A673 (cell line): ENCODE data around the gene RPH3AL.

Experiments
- EZH2 ChIP-seq: fragments of 200-600 bp; sonication (generic); IDR thresholded peaks from 2 replicates; pipeline ENCODE4 v1.6.1; 2017; ENCODE audit warnings: borderline replicate concordance, low read depth, mild to moderate bottlenecking, mixed read lengths, antibody characterized with exemption, low read length; ENCODE audit not compliant: poor library complexity, severe bottlenecking
- TF ChIP-seq, protein P1 (sequence below): fragments of 300-800, 200-600 bp; sonication (generic); conservative IDR thresholded peaks from 2 replicates; pipeline ENCODE4 v1.5.1; 2017; ENCODE audit warnings: low read depth, mild to moderate bottlenecking, antibody characterized with exemption, low read length, moderate library complexity, mixed read lengths

- TF ChIP-seq, protein P1, sequence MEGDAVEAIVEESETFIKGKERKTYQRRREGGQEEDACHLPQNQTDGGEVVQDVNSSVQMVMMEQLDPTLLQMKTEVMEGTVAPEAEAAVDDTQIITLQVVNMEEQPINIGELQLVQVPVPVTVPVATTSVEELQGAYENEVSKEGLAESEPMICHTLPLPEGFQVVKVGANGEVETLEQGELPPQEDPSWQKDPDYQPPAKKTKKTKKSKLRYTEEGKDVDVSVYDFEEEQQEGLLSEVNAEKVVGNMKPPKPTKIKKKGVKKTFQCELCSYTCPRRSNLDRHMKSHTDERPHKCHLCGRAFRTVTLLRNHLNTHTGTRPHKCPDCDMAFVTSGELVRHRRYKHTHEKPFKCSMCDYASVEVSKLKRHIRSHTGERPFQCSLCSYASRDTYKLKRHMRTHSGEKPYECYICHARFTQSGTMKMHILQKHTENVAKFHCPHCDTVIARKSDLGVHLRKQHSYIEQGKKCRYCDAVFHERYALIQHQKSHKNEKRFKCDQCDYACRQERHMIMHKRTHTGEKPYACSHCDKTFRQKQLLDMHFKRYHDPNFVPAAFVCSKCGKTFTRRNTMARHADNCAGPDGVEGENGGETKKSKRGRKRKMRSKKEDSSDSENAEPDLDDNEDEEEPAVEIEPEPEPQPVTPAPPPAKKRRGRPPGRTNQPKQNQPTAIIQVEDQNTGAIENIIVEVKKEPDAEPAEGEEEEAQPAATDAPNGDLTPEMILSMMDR, result no peak
- TF ChIP-seq EZH2, result no peak
Observed at GRCh38 chr17:298791-299450, 53.7 kb downstream of the RPH3AL start.
